Mesenchymal stem cell (in vitro differentiated cells and primary cell): Measurements from ENCODE around the gene OR2AT4.
A peak's percentile ranks its signal among the peaks of the same experiment; 100 is the strongest.

Experiments
- DNase-seq: peaks from one replicate; pipeline ENCODE4 v3.0.0-alpha.2; 2013
- H2AFZ ChIP-seq: one replicate; pipeline ENCODE4 v1.6.1; 2013; ENCODE audit warnings: low read depth, mild to moderate bottlenecking, control low read depth, inconsistent platforms, low read length, moderate library complexity
- H2AK5ac ChIP-seq: 2 replicates; pipeline ENCODE4 v1.6.1; 2013; ENCODE audit warnings: low read length, moderate library complexity, mild to moderate bottlenecking, inconsistent platforms; ENCODE audit not compliant: severe bottlenecking
- H2BK120ac ChIP-seq: one replicate; pipeline ENCODE4 v1.6.1; 2013; ENCODE audit warnings: low read depth, mild to moderate bottlenecking, inconsistent platforms, low read length, moderate library complexity
- H2BK12ac ChIP-seq, 2 experiments: one replicate each; pipeline ENCODE4 v1.6.1; 2013; ENCODE audit warnings: inconsistent platforms in 2 of 2, low read length in 2 of 2, mild to moderate bottlenecking in 2 of 2, moderate library complexity in 2 of 2, control low read depth in 1 of 2
- H2BK15ac ChIP-seq: one replicate; pipeline ENCODE4 v1.6.1; 2013; ENCODE audit warnings: mild to moderate bottlenecking, low read depth, inconsistent platforms; ENCODE audit not compliant: poor library complexity, severe bottlenecking
- H2BK5ac ChIP-seq: 2 replicates; pipeline ENCODE4 v1.6.1; 2013; ENCODE audit warnings: low read depth, mild to moderate bottlenecking, low read length, control low read depth, inconsistent platforms; ENCODE audit not compliant: poor library complexity, severe bottlenecking
- H3K14ac ChIP-seq, 2 experiments: one replicate each; pipeline ENCODE4 v1.6.1; 2013; ENCODE audit warnings: inconsistent platforms in 2 of 2, low read length in 2 of 2, control low read depth in 1 of 2, mild to moderate bottlenecking in 1 of 2, moderate library complexity in 1 of 2
- H3K18ac ChIP-seq, 2 experiments: one replicate each; pipeline ENCODE4 v1.6.1; 2013; ENCODE audit warnings: inconsistent platforms in 2 of 2, low read length in 2 of 2, control low read depth in 1 of 2, low read depth in 1 of 2, mild to moderate bottlenecking in 1 of 2
- H3K23ac ChIP-seq, 2 experiments: one replicate each; pipeline ENCODE4 v1.6.1; 2013; ENCODE audit warnings: inconsistent platforms in 2 of 2, low read length in 2 of 2, mild to moderate bottlenecking in 2 of 2, moderate library complexity in 2 of 2, control low read depth in 1 of 2
- H3K27ac ChIP-seq: 2 replicates; pipeline ENCODE4 v1.5.1; 2013; ENCODE audit warnings: mild to moderate bottlenecking, moderate library complexity, low read length, control low read depth, inconsistent platforms; ENCODE audit not compliant: poor library complexity, severe bottlenecking
- H3K27me3 ChIP-seq, 2 experiments: 2 replicates each; pipeline versions ENCODE4 v1.6.1 to v1.7.0; 2013; ENCODE audit warnings: low read length in 2 of 2, mild to moderate bottlenecking in 2 of 2, moderate library complexity in 2 of 2, control low read depth in 1 of 2, inconsistent platforms in 1 of 2; ENCODE audit not compliant: control insufficient read depth in 1 of 2, insufficient read depth in 1 of 2
- H3K36me3 ChIP-seq, 2 experiments: 2 replicates each; pipeline versions ENCODE4 v1.6.1 to v1.7.0; 2013; ENCODE audit warnings: low read length in 2 of 2, control low read depth in 1 of 2, inconsistent platforms in 1 of 2, low read depth in 1 of 2, mild to moderate bottlenecking in 1 of 2; ENCODE audit not compliant: insufficient read depth in 2 of 2, control insufficient read depth in 1 of 2
- H3K4ac ChIP-seq, 2 experiments: one replicate each; pipeline ENCODE4 v1.6.1; 2013; ENCODE audit warnings: inconsistent platforms in 2 of 2, low read length in 2 of 2, mild to moderate bottlenecking in 2 of 2, moderate library complexity in 2 of 2, control low read depth in 1 of 2, low read depth in 1 of 2
- H3K4me1 ChIP-seq: 2 replicates; pipeline ENCODE4 v1.6.1; 2013; ENCODE audit warnings: low read depth, low read length, control low read depth; ENCODE audit not compliant: control insufficient read depth, insufficient read depth
- H3K4me2 ChIP-seq: 2 replicates; pipeline ENCODE4 v1.6.1; 2013; ENCODE audit warnings: low read length, mild to moderate bottlenecking, inconsistent platforms; ENCODE audit not compliant: poor library complexity, severe bottlenecking
- H3K4me3 ChIP-seq, 2 experiments: 2 replicates each; pipeline versions ENCODE4 v1.5.1 to v1.7.0; 2013; ENCODE audit warnings: low read length in 2 of 2, mild to moderate bottlenecking in 2 of 2, control low read depth in 1 of 2, low read depth in 1 of 2; ENCODE audit not compliant: insufficient read depth in 1 of 2
- H3K79me1 ChIP-seq: replicated peaks from 2 replicates; pipeline ENCODE4 v1.6.1; 2013; ENCODE audit warnings: mild to moderate bottlenecking, control low read depth, low read length, inconsistent platforms; ENCODE audit not compliant: poor library complexity, severe bottlenecking
- H3K9ac ChIP-seq: 2 replicates; pipeline ENCODE4 v1.7.0; 2013; ENCODE audit warnings: mild to moderate bottlenecking, low read length, moderate library complexity
- H3K9me3 ChIP-seq: 2 replicates; pipeline ENCODE4 v1.7.0; 2013; ENCODE audit warnings: mild to moderate bottlenecking, low read length; ENCODE audit not compliant: control insufficient read depth
- H4K8ac ChIP-seq: one replicate; pipeline ENCODE4 v1.6.1; 2013; ENCODE audit warnings: inconsistent platforms, mild to moderate bottlenecking, low read length, moderate library complexity
- H4K91ac ChIP-seq: one replicate; pipeline ENCODE4 v1.6.1; 2013; ENCODE audit warnings: mild to moderate bottlenecking, low read length, inconsistent platforms
- WGBS: methylation state at CpG from one replicate; pipeline ENCODE4 v1.1.7; 2013; ENCODE audit warnings: mixed read lengths; 5-methylcytosine and 5-hydroxymethylcytosine counted together

Gene OR2AT4

GRCh38 chr11:75082601-75083216 is 14.0 kb downstream of the OR2AT4 start:
- H3K14ac ChIP-seq, result no peak overlapping the region
- H3K4me2 ChIP-seq, result peak overlapping the region; percentile 21
- H2AK5ac ChIP-seq, result no peak overlapping the region
- H2AFZ ChIP-seq, result no peak overlapping the region
- no peak overlapping the region for H2BK5ac ChIP-seq
- peak; percentile 40 for DNase-seq
- no peak overlapping the region for H2BK15ac ChIP-seq
- H3K27ac ChIP-seq, result no peak overlapping the region
- no peak overlapping the region for H3K18ac ChIP-seq
- no peak overlapping the region for H3K4ac ChIP-seq
- H3K9ac ChIP-seq, result no peak overlapping the region
- H3K9me3 ChIP-seq, result peaks cover 6% of the 10 kb centered on the region
- no peak overlapping the region for H3K23ac ChIP-seq
- no peak overlapping the region for H2BK12ac ChIP-seq
- H4K91ac ChIP-seq, result no peak overlapping the region
- peaks cover 7% of the 10 kb centered on the region for H3K4me1 ChIP-seq
- H3K27me3 ChIP-seq, result no peaks in the 10 kb centered on the region
- H4K8ac ChIP-seq, result no peak overlapping the region
- no peaks in the 10 kb centered on the region for H3K36me3 ChIP-seq
- H2BK120ac ChIP-seq, result no peak overlapping the region
- no peak overlapping the region for H3K4me3 ChIP-seq
- peaks cover 6% of the 10 kb centered on the region for H3K79me1 ChIP-seq
- 58% methylated on average over 6 of the region's 8 CpGs for WGBS

GRCh38 chr11:75079546-75079945 is 17.1 kb downstream of the OR2AT4 start:
- no peak overlapping the region for H2BK12ac ChIP-seq
- H4K91ac ChIP-seq, result no peak overlapping the region
- H2BK15ac ChIP-seq, result no peak overlapping the region
- no peak overlapping the region for H3K27ac ChIP-seq
- H3K18ac ChIP-seq, result no peak overlapping the region
- no peak overlapping the region for H3K4me3 ChIP-seq
- H3K4ac ChIP-seq, result no peak overlapping the region
- no peaks in the 10 kb centered on the region for H3K9me3 ChIP-seq
- peaks cover 0 to 21% of the 10 kb centered on the region in 2 experiments for H3K27me3 ChIP-seq
- H3K14ac ChIP-seq, result no peak overlapping the region
- no peak overlapping the region for H2BK120ac ChIP-seq
- WGBS, result 89% methylated on average over 4 of the region's 4 CpGs
- H2AK5ac ChIP-seq, result no peak overlapping the region
- H2BK5ac ChIP-seq, result no peak overlapping the region
- H3K4me2 ChIP-seq, result no peak overlapping the region
- H2AFZ ChIP-seq, result no peak overlapping the region
- H3K23ac ChIP-seq, result no peak overlapping the region
- peaks cover 14% of the 10 kb centered on the region for H3K79me1 ChIP-seq
- no peak overlapping the region for H3K9ac ChIP-seq
- peaks cover 0 to 3% of the 10 kb centered on the region in 2 experiments for H3K36me3 ChIP-seq
- H3K4me1 ChIP-seq, result peaks cover 8% of the 10 kb centered on the region
- DNase-seq, result no peak
- H4K8ac ChIP-seq, result no peak overlapping the region

- WGBS, result 58% methylated on average over 1 of the region's 2 CpGs
Observed at GRCh38 chr11:75078233-75078632, 18.4 kb downstream of the OR2AT4 start.

GRCh38 chr11:75077316-75077715 is 19.4 kb downstream of the OR2AT4 start:
- no peak overlapping the region for H4K8ac ChIP-seq
- no peak overlapping the region for H2AFZ ChIP-seq
- 82% methylated on average over 4 of the region's 7 CpGs for WGBS
- H3K14ac ChIP-seq, result no peak overlapping the region
- no peak overlapping the region for H4K91ac ChIP-seq
- H2BK120ac ChIP-seq, result no peak overlapping the region
- no peak overlapping the region for H3K9ac ChIP-seq
- H2BK15ac ChIP-seq, result no peak overlapping the region
- H3K27ac ChIP-seq, result peak overlapping the region; percentile 79
- H3K36me3 ChIP-seq, result peaks cover 0 to 3% of the 10 kb centered on the region in 2 experiments
- H3K4ac ChIP-seq, result no peak overlapping the region
- DNase-seq, result no peak
- H3K23ac ChIP-seq, result no peak overlapping the region
- H2BK12ac ChIP-seq, result no peak overlapping the region
- peak overlapping the region; percentile 35 for H2AK5ac ChIP-seq
- H3K18ac ChIP-seq, result no peak overlapping the region
- peaks cover 17% of the 10 kb centered on the region for H3K79me1 ChIP-seq
- no peak overlapping the region for H3K4me2 ChIP-seq
- H3K27me3 ChIP-seq, result peaks cover 0 to 31% of the 10 kb centered on the region in 2 experiments
- no peak overlapping the region for H3K4me3 ChIP-seq
- H3K4me1 ChIP-seq, result peaks cover 14% of the 10 kb centered on the region
- H2BK5ac ChIP-seq, result no peak overlapping the region
- no peaks in the 10 kb centered on the region for H3K9me3 ChIP-seq

More at GRCh38 chr11:75078233-75078632, 18.4 kb downstream of the OR2AT4 start:
- no peak overlapping the region for H2AFZ ChIP-seq
- no peak overlapping the region for H2AK5ac ChIP-seq
- no peak overlapping the region for H3K4me2 ChIP-seq
- H3K14ac ChIP-seq, result no peak overlapping the region
- no peak overlapping the region for H3K9ac ChIP-seq
- no peak overlapping the region for H3K23ac ChIP-seq
- H3K4me1 ChIP-seq, result peaks cover 14% of the 10 kb centered on the region
- H2BK12ac ChIP-seq, result no peak overlapping the region
- H3K4me3 ChIP-seq, result no peak overlapping the region
- H3K79me1 ChIP-seq, result peaks cover 17% of the 10 kb centered on the region
- no peaks in the 10 kb centered on the region for H3K9me3 ChIP-seq
- H3K18ac ChIP-seq, result no peak overlapping the region
- peaks cover 0 to 3% of the 10 kb centered on the region in 2 experiments for H3K36me3 ChIP-seq
- peak overlapping the region; percentile 79 for H3K27ac ChIP-seq
- no peak overlapping the region for H2BK15ac ChIP-seq
- no peak overlapping the region for H2BK120ac ChIP-seq
- H4K91ac ChIP-seq, result no peak overlapping the region
- no peak for DNase-seq
- no peak overlapping the region for H3K4ac ChIP-seq
- peaks cover 0 to 26% of the 10 kb centered on the region in 2 experiments for H3K27me3 ChIP-seq
- no peak overlapping the region for H4K8ac ChIP-seq
- no peak overlapping the region for H2BK5ac ChIP-seq
